Rectal smooth muscle tissue (tissue), 1 donor: ENCODE measurements around the gene ZSCAN22.
A peak's percentile ranks its signal among the peaks of the same experiment; 100 is the strongest.

Experiments
- H3K27ac ChIP-seq: one replicate; pipeline ENCODE4 v1.7.0; 2013; ENCODE audit warnings: low read depth, low read length, inconsistent platforms
- H3K27me3 ChIP-seq: one replicate; pipeline ENCODE4 v1.7.0; 2013; ENCODE audit warnings: low read length; ENCODE audit not compliant: control insufficient read depth, insufficient read depth
- H3K36me3 ChIP-seq: one replicate; pipeline ENCODE4 v1.7.0; 2013; ENCODE audit warnings: low read length; ENCODE audit not compliant: control insufficient read depth, insufficient read depth
- H3K4me1 ChIP-seq: one replicate; pipeline ENCODE4 v1.7.0; 2013; ENCODE audit warnings: low read length; ENCODE audit not compliant: control insufficient read depth, insufficient read depth
- H3K4me3 ChIP-seq: one replicate; pipeline ENCODE4 v1.7.0; 2013; ENCODE audit warnings: low read length
- H3K9ac ChIP-seq: one replicate; pipeline ENCODE4 v1.7.0; 2013; ENCODE audit warnings: low read length

The ZSCAN22 gene

DNA sequence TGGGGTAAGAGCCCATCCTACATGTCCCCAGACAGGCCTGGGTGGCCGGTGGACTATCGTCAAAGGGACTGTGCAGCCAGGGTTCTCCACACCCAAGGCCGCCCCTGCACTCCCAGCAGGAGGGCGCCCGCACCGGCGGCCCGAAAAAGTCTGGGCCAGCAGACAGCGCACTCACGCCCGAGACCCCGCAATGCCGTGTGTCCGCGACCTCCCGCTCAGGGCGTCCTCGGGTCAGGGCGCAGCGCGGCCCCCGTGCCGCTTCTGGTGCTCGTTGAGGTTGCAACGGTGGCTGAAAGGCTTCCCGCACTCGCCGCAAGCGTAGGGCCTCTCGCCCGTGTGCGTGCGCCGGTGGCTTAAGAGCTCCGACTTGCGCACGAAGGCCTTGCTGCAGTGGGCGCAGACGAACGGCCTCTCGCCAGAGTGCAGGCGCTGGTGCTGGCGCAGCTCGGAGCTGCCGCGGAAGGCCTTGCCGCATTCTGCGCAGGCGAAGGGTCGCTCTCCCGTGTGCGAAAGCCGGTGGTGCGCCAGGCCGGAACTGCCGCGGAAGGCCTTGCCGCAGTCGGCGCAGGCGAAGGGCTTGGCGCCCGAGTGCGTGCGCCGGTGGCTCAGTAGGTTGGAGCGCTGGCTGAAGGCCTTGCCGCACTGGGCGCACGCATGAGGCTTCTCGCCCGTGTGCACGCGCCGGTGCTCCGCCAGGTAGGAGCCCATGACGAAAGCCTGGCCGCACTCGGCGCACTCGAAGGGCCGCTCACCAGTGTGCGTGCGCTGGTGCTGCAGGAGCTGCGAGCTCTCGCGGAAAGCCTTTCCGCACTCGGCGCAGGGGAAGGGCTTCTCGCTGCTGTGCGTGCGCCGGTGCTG lies 29.3 kb downstream of the ZSCAN22 start:
- no peak overlapping the region for H3K27ac ChIP-seq
- no peaks in the 10 kb centered on the region for H3K4me1 ChIP-seq
- H3K9ac ChIP-seq: no peak overlapping the region
- H3K27me3 ChIP-seq: peaks cover 9% of the 10 kb centered on the region
- H3K36me3 ChIP-seq: no peaks in the 10 kb centered on the region
- H3K4me3 ChIP-seq: peak overlapping the region; percentile 49

GRCh38 chr19:58356766-58357480 lies 30.1 kb downstream of the ZSCAN22 start:
- Histone ChIP-seq H3K4me1 (peaks cover 3% of the 10 kb centered on the region), H3K4me3 (peak overlapping the region; percentile 49), H3K27me3 (peaks cover 4% of the 10 kb centered on the region), H3K36me3 (no peaks in the 10 kb centered on the region), H3K27ac (no peak overlapping the region), H3K9ac (no peak overlapping the region)

DNA sequence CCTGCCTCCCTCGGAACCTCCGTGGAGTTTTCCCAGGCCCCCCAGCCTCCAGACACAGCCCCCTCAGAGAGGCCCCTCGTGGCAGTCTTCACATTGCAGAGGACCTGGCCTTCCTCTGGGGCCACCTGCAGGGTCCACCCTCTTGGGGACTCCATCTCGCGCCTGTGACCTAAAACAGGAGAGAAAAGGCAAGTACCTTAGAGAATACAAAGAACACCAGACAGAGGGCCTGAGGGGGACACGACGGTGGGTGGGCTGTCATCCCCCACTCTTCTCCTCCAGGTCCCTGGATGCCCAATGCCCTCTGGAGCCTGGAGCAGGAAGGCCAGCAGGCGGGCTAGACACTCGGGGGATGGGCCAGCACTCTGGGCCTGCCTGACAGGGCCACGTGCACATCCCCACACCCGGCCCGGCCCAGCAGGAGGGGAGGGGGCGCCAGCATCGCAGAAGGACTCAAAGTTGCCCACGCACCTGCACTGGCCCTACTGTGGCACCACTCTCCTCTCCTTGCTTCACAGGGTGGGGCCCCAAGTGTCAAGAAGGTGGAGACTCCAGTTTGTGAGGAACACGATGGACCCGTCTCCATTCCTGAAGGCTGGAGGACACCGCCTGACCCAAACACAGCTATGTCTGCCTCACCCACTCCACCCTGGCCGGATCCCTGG lies 30.8 kb downstream of the ZSCAN22 start:
- H3K9ac ChIP-seq: no peak overlapping the region
- H3K27me3 ChIP-seq: peaks cover 4% of the 10 kb centered on the region
- no peaks in the 10 kb centered on the region for H3K36me3 ChIP-seq
- no peak overlapping the region for H3K27ac ChIP-seq
- H3K4me3 ChIP-seq: no peak overlapping the region
- H3K4me1 ChIP-seq: peaks cover 3% of the 10 kb centered on the region

DNA sequence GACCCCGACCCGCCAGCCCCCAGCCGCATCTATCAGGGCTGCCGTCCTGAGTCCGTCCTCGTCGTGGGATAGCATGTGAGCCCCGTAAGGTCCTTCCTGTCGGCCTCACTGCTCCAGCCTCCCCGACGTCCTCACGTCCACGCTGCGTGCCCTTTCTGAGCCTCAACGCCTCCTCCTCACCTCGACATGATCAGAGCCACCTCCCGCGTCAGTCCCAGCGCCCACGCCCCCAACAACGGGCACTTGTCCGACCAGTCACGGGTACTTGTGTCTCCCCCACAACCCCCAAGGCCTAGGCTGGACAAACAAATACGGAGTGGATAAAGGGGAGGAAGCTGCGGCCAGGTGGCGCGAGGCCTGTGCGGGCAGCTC lies 35.1 kb downstream of the ZSCAN22 start:
- Histone ChIP-seq H3K27ac (peak overlapping the region; percentile 98), H3K4me3 (peak overlapping the region; percentile 94), H3K36me3 (no peaks in the 10 kb centered on the region), H3K9ac (peak overlapping the region; percentile 94), H3K4me1 (peaks cover 3% of the 10 kb centered on the region), H3K27me3 (peaks cover 2% of the 10 kb centered on the region)

DNA sequence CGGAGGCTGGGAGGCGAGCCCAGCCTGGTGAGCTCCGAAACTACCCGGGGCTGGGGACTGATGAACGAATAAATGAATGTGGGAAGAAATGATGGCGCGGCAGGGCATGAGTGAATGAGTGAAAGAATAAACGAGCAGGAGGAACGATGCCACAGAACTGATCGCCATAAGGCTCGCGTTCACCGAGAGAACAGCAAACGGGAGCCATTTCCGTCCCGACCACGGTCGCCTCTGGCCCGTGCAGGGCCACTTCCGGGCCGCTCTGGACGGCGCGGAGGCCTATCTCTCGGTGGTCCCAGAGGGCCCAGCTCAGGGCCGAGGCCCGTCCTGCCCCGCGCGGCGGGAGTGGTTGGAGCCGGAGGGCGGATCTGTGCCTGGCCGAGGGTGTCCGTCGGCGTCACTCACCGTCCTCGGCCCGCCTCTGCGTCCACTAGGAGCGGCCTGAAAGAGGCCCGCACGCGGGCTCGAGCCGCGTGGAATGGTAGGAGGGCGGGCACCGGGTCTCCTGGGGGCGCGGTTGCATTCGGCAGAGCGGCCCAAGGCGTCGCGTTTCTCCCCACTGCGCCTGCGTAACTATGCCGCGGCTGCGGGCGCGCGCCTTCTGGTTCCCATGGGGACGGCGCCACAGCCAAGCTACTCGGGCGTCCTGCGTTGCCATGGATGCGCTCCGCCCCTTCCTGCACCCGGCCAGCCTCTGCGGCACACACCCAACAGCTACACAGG lies 35.6 kb downstream of the ZSCAN22 start, which contains the start of gene ZNF497:
ZNF497 (minus strand) TSS at position 480 of the 723 bp plus-strand sequence. CDS start 5,116 bp downstream, outside the sequence.
- peaks cover 3% of the 10 kb centered on the region for H3K27me3 ChIP-seq
- peak within 1 kb of the TSS; percentile 94 for H3K9ac ChIP-seq
- peaks cover 3% of the 10 kb centered on the region for H3K4me1 ChIP-seq

GRCh38 chr19:58364146-58364545 lies 37.4 kb downstream of the ZSCAN22 start:
- Histone ChIP-seq H3K9ac (no peak overlapping the region), H3K36me3 (no peaks in the 10 kb centered on the region), H3K4me3 (no peak overlapping the region), H3K27me3 (peaks cover 3% of the 10 kb centered on the region), H3K27ac (no peak overlapping the region), H3K4me1 (peaks cover 3% of the 10 kb centered on the region)

More for the DNA sequence above, 35.6 kb downstream of the ZSCAN22 start, which contains the start of gene ZNF497:
- no peaks in the 10 kb centered on the region for H3K36me3 ChIP-seq
- H3K4me3 ChIP-seq: peak within 1 kb of the TSS; percentile 94
- peak within 1 kb of the TSS; percentile 98 for H3K27ac ChIP-seq

DNA sequence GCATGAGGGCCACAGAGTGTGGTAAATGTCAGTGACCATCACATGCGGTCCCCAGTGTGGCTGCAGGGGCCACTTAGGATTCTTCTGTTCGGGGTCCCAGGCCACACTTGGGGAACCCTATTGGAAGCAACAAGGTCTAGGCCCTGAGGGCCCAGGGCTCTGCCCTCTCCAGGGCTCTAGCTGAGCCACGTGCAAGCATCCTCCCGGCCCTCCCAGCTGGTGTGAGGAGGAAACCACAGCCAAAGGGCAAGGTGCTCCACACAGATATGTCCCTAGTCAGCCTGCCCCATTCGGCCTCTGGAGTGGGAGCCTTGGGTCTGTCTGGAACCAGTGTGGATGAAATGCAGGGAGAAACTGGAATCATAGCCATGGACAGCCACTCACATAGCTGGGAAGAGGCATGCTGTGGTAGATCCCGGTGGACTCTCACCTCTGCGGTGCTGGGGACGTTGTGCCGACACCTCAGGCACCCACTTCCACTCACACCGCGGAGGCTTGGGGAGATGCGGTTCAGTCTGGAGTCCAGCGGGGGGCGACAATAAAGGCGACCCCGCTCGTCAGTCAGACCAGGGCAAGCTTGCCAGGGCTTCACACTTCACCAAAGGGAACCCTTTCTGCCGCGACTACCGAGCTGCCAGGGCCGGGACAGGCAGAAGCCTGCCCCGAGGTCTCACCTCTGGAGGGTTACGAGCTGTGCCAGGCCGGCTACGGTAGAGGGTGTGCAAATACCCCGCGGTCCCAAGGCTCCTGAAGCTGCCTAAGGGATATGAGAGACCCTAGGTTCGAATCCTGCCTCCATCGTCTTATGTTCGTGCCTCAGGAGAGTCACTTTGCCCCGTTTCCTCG lies 40.0 kb downstream of the ZSCAN22 start:
- H3K27me3 ChIP-seq: peaks cover 3% of the 10 kb centered on the region
- no peak overlapping the region for H3K27ac ChIP-seq
- no peak overlapping the region for H3K4me3 ChIP-seq

GRCh38 chr19:58367698-58368454 lies 41.1 kb downstream of the ZSCAN22 start:
- Histone ChIP-seq H3K4me1 (no peaks in the 10 kb centered on the region), H3K27me3 (peaks cover 3% of the 10 kb centered on the region), H3K9ac (no peak overlapping the region), H3K36me3 (no peaks in the 10 kb centered on the region), H3K27ac (no peak overlapping the region), H3K4me3 (no peak overlapping the region)

More for the DNA sequence above, 40.0 kb downstream of the ZSCAN22 start:
- Histone ChIP-seq H3K4me1 (peaks cover 1% of the 10 kb centered on the region), H3K9ac (no peak overlapping the region), H3K36me3 (no peaks in the 10 kb centered on the region)

DNA sequence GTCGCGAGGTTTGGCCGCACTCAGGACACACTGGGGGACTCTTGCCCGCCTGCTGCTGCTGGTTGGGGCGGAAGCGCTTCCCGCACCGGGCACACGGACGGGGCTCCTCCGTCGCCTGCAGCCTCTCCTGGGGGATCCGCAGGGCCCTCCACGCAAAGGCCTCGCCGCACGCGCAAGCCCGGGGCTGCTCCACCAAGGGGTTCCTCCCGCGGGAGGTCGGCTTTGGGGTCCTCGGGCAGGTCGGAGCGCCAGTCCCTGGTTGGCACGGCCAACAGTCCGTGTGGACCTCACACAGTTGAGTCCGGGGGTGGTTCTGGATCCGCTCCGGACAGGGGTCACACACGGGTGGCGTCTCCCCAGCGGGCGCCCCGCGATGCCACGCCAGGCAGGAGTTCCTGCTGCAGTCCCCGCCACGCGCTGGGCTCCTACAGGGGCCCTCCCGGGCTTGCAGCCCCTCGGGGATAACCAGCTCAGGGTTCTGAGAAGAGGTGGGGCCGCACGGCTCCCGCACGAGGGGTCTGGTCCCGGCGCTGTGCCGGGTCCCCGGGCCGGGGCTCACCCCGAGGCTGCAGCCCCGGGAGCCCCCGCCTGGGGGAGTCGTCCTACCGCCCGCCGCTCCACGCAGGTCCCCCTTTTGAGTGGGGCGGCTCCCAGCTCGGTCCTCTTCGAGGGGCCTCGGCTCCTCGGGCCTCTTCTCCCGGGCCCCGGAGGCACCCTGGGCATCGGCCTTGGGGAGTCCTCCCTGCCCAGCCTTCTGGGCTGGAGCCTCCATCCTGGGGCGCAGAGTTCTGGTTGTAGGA lies 42.0 kb downstream of the ZSCAN22 start:
- Histone ChIP-seq H3K27me3 (peaks cover 3% of the 10 kb centered on the region), H3K27ac (no peak overlapping the region), H3K4me3 (no peak overlapping the region), H3K9ac (no peak overlapping the region), H3K36me3 (no peaks in the 10 kb centered on the region), H3K4me1 (no peaks in the 10 kb centered on the region)

DNA sequence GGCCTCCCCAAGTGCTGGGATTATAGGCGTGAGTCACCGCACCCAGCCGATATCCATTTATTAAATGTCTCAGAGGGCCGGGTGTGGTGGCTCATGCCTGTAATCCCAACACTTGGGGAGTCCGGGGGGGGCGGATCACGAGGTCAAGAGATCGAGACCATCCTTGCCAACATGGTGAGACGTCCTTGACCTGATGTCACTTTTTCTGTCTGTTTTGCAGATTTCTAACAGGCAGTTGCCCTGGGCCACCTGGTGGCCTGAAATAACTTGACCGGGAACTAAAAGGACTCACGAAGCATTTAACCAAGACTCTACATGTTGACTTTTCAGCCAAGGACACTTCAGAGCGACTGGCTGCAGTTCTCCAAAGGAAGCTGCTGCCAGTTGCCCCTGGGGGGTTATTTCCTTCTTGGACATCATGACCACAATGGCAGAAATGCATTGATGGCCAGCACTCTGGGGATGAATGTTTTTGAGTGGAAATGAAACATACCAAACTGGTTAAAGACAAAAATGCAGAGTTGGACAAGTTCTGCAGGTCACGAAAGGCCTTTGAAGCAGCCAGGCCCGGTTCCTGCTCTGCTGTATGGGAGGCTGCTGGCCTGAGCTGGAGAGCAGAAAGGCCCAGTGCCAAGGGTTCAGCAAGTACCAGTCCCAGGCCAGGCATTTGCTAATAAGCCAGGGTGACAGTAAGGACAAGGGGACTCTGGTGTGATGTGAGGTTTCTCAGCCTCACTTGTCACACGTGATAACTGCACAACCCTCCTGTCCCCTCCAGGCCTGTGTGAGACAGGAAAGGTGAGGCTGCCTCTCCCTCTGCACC lies 45.7 kb downstream of the ZSCAN22 start:
- Histone ChIP-seq H3K4me1 (no peaks in the 10 kb centered on the region), H3K27me3 (no peaks in the 10 kb centered on the region), H3K36me3 (no peaks in the 10 kb centered on the region), H3K9ac (no peak overlapping the region), H3K27ac (no peak overlapping the region), H3K4me3 (no peak overlapping the region)
